ENCODE measurements around the gene CENPF.
"Not testable (repeated sequence)": the region's sequence is repeated elsewhere in the genome, so short reads cannot be mapped to it uniquely, and the experiment has no call there.

CENPF gene

DNA sequence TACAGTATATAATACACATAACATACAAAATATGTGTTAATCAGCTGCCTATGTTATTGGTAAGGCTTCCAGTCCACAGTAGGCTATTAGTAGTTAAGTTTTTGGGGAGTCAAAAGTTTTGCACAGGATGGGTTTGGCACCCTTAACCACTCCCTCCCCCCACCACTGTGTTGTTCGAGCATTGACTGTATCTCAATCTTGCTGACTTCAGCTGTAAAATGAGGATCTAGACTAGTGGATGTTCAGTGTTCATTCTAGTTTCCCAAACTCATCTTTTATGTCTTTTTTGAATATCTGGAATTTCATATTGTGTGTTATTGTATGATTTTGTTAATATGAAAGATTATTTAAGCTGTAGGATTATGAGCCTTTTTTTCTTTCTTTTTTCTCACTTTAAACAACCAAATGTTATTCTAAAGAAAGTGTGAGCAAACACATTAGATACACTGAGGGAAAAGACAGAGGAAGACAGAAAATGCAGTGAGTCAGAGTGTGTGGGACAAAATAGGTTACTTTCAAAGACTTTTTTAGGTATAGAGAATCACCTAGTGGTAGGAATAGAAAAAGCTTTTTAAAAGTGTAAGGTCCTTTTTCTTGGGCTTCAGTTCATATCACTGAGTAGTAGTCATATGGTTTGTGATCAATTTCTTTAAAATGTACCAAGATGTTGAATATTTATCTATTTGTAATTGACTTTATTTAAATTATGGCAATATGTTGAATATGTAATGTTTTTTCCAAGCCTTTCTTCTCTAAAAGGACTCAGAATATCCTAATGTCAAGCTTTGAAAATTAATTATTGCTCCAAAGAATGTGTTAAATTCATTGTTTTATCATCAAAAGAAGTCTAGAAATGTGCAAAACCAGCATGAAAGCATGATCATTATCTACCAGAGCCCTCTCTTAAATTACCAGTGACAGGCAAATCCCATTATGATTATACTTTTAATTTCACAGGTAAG is 17.9 kb upstream of the CENPF start:
- TF ChIP-seq, protein P1, sequence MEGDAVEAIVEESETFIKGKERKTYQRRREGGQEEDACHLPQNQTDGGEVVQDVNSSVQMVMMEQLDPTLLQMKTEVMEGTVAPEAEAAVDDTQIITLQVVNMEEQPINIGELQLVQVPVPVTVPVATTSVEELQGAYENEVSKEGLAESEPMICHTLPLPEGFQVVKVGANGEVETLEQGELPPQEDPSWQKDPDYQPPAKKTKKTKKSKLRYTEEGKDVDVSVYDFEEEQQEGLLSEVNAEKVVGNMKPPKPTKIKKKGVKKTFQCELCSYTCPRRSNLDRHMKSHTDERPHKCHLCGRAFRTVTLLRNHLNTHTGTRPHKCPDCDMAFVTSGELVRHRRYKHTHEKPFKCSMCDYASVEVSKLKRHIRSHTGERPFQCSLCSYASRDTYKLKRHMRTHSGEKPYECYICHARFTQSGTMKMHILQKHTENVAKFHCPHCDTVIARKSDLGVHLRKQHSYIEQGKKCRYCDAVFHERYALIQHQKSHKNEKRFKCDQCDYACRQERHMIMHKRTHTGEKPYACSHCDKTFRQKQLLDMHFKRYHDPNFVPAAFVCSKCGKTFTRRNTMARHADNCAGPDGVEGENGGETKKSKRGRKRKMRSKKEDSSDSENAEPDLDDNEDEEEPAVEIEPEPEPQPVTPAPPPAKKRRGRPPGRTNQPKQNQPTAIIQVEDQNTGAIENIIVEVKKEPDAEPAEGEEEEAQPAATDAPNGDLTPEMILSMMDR (IDR thresholded peaks at IDR 0.05; ENCODE audit: low read depth, low read length) = peak; percentile 71
- peak; percentile 81 for DNase-seq (ENCODE audit: low read depth, low spot score)
- no peak overlapping the region for H3K4me3 ChIP-seq (ENCODE audit: low read depth, low read length)
- in situ Hi-C loops (cut with HindIII; ENCODE audit: low sequenced_read_pairs) = no loop called here

DNA sequence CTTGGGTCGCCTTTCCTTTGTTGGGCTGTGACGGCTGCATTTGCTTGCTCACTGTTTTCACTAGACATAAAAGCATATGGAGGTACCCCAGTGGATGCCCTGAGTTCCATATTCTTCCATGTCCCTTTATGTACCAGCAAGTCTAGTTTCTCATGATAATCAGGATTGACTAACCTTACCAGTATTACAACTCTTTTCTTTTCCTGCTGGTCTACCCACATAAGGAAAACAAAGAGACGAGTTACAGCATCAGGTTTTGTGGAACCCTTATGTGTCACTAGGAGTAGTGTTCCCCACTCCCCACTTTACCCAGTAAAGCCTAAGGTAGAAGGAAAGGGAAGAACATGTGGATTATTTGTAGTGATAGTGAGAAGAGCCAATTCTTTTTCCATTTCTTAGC is 16.4 kb upstream of the CENPF start:
- TF ChIP-seq, protein P1 (IDR thresholded peaks at IDR 0.05; ENCODE audit: low read depth, low read length) = no peak
- DNase-seq (ENCODE audit: low read depth, low spot score) = no peak
- no peak overlapping the region for H3K4me3 ChIP-seq (ENCODE audit: low read depth, low read length)
- in situ Hi-C loops (cut with HindIII; ENCODE audit: low sequenced_read_pairs) = no loop called here

GRCh38 chr1:214587165-214587564 is 15.8 kb upstream of the CENPF start:
- no peak overlapping the region for H3K4me3 ChIP-seq (ENCODE audit: low read depth, low read length)
- no peak for DNase-seq (ENCODE audit: low read depth, low spot score)
- in situ Hi-C loops (cut with HindIII; ENCODE audit: low sequenced_read_pairs) = no loop called here
- TF ChIP-seq, protein P1 (IDR thresholded peaks at IDR 0.05; ENCODE audit: low read depth, low read length) = no peak

- no peak overlapping the region for H3K4me3 ChIP-seq (ENCODE audit: low read depth, low read length)
Measured at GRCh38 chr1:214588963-214589597, 13.9 kb upstream of the CENPF start.

GRCh38 chr1:214590696-214591095 is 12.3 kb upstream of the CENPF start:
- H3K4me3 ChIP-seq (ENCODE audit: low read depth, low read length) = no peak overlapping the region
- in situ Hi-C loops (cut with HindIII; ENCODE audit: low sequenced_read_pairs) = no loop called here

More at GRCh38 chr1:214588963-214589597, 13.9 kb upstream of the CENPF start:
- in situ Hi-C loops (cut with HindIII; ENCODE audit: low sequenced_read_pairs) = no loop called here
- TF ChIP-seq, protein P1 (IDR thresholded peaks at IDR 0.05; ENCODE audit: low read depth, low read length) = no peak
- peak; percentile 54 for DNase-seq (ENCODE audit: low read depth, low spot score)

GRCh38 chr1:214591918-214592317 is 11.1 kb upstream of the CENPF start:
- H3K4me3 ChIP-seq (ENCODE audit: low read depth, low read length); DNase-seq (ENCODE audit: low read depth, low spot score); in situ Hi-C loops (cut with HindIII; ENCODE audit: low sequenced_read_pairs): not testable (repeated sequence)

More at GRCh38 chr1:214590696-214591095, 12.3 kb upstream of the CENPF start:
- DNase-seq (ENCODE audit: low read depth, low spot score) = no peak
- TF ChIP-seq, protein P1 (IDR thresholded peaks at IDR 0.05; ENCODE audit: low read depth, low read length) = no peak

GRCh38 chr1:214593158-214593557 is 9.8 kb upstream of the CENPF start:
- no peak for DNase-seq (ENCODE audit: low read depth, low spot score)
- TF ChIP-seq, protein P1 (IDR thresholded peaks at IDR 0.05; ENCODE audit: low read depth, low read length) = no peak
- in situ Hi-C loops (cut with HindIII; ENCODE audit: low sequenced_read_pairs) = no loop called here
- H3K4me3 ChIP-seq (ENCODE audit: low read depth, low read length) = no peak overlapping the region
